Colonic mucosa (tissue), 4 donors: ENCODE results near the gene CEP128. TPM values are rescaled to one million over a fixed set of nuclear protein-coding genes. Genes with fewer than 3 reads are reported as not detected.

ENCODE experiments used
- DNase-seq: peaks from one replicate; pipeline ENCODE4 v3.0.0-alpha.2; 2020
- H3K27ac ChIP-seq: fragments of 200-600 bp; one replicate; pipeline ENCODE4 v1.8.0; 2021
- H3K27me3 ChIP-seq: fragments of 200-600 bp; one replicate; pipeline ENCODE4 v1.8.0; 2021
- H3K36me3 ChIP-seq: fragments of 200-600 bp; one replicate; pipeline ENCODE4 v1.8.0; 2021
- H3K4me1 ChIP-seq: fragments of 200-600 bp; one replicate; pipeline ENCODE4 v1.8.0; 2021; ENCODE audit warnings: mild to moderate bottlenecking
- H3K4me3 ChIP-seq: fragments of 200-600 bp; one replicate; pipeline ENCODE4 v1.8.0; 2021
- H3K9ac ChIP-seq, 2 donors: one replicate each; pipeline ENCODE4 v1.7.0; 2013; ENCODE audit warnings: control low read depth in 2 of 2, low read depth in 2 of 2, low read length in 2 of 2
- H3K9me3 ChIP-seq: fragments of 200-600 bp; one replicate; pipeline ENCODE4 v1.8.0; 2021
- intact Hi-C: fragments of 100-400 bp; cut with DNase I; formaldehyde crosslinking; loops from one replicate; pipeline ENCODE4 v1.14.1; 2022
- total RNA-seq, 2 donors: library from RNA; stranded (reverse); fragmentation: NEBNext Ultra II Directional in 1 of 2; extraction: Animal tissue kit (Norgen Biotek cat#: 25700) in 1 of 2; gene quantifications; one replicate each; pipeline ENCODE4 v1.2.1, GENCODE V29; 2021
- TF ChIP-seq, protein P1 (sequence below): fragments of 200-600 bp; IDR thresholded peaks from one replicate; pipeline ENCODE4 v1.8.0; 2022; ENCODE audit warnings: antibody characterized with exemption, mild to moderate bottlenecking
- donor health status: healthy.
- donor health status: DM: no; HTN: no; CAD: no.
- donor health status: DM: no; HTN: no; CAD: no.

Gene CEP128
- total RNA-seq, 2 donors from 2014 or later, result 4.4 to 11.6 TPM

DNA sequence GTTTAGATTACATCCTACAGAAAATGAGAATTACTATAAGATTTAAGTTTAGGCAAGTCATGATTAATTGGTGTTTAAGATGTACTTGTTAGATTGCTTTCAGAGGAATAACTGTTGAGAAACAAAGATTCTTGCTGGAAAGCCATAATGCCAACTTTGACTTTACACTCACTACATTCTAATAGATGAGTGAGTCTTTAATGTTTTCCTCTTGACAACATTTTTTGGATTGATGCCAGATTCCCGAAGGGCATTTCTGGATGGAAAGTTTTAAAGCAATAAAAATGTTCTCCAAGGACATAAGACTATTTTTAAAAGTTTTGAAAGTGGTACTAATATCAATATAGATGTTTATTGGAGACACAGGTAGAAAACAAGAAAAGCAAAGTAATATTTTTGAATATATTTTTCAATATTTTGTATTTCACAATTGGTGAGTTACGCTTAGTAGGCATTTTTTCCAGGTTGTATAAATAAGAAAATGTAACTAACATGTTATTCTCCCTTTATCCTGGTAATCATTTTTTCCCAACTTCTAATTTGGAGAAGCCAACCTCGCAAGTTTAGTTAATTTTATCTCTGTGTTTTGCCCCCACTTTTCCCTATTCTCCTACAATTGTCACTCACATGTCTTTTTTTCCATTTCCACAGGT, 307.3 kb downstream of the CEP128 start:
- TF ChIP-seq, protein P1, sequence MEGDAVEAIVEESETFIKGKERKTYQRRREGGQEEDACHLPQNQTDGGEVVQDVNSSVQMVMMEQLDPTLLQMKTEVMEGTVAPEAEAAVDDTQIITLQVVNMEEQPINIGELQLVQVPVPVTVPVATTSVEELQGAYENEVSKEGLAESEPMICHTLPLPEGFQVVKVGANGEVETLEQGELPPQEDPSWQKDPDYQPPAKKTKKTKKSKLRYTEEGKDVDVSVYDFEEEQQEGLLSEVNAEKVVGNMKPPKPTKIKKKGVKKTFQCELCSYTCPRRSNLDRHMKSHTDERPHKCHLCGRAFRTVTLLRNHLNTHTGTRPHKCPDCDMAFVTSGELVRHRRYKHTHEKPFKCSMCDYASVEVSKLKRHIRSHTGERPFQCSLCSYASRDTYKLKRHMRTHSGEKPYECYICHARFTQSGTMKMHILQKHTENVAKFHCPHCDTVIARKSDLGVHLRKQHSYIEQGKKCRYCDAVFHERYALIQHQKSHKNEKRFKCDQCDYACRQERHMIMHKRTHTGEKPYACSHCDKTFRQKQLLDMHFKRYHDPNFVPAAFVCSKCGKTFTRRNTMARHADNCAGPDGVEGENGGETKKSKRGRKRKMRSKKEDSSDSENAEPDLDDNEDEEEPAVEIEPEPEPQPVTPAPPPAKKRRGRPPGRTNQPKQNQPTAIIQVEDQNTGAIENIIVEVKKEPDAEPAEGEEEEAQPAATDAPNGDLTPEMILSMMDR, result no peak
- no peaks in the 10 kb centered on the region for H3K4me1 ChIP-seq
- intact Hi-C loops, result no loop called here
- no peak for DNase-seq
- no peaks in the 10 kb centered on the region for H3K27me3 ChIP-seq
- H3K36me3 ChIP-seq, result no peaks in the 10 kb centered on the region
- no peak overlapping the region for H3K4me3 ChIP-seq
- H3K9me3 ChIP-seq, result no peaks in the 10 kb centered on the region
- no peak overlapping the region for H3K27ac ChIP-seq
- H3K9ac ChIP-seq, result no peak overlapping the region

DNA sequence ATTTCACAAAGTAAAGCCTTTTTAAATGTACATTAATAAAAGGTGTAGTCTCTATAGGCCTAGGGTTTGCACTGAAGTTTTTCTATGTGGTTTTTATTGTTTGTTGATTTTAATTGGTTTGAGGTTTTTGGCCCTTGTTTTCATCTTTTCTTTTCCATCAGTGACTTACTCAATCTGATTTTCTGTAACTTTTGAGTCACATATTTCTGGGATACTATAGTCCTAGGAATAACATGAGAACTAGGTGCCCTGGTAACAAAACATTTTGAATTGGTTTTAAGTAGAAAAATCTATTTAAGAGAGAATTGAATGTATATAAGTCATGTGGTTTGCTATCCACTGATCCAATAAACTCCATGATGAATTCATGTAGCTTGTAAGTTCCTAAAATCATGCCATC, 311.9 kb downstream of the CEP128 start:
- intact Hi-C loops, result no loop called here
- no peaks in the 10 kb centered on the region for H3K4me1 ChIP-seq
- TF ChIP-seq, protein P1, result no peak
- H3K36me3 ChIP-seq, result no peaks in the 10 kb centered on the region
- H3K27ac ChIP-seq, result no peak overlapping the region
- H3K4me3 ChIP-seq, result no peak overlapping the region
- no peaks in the 10 kb centered on the region for H3K27me3 ChIP-seq
- no peak for DNase-seq
- H3K9ac ChIP-seq, result no peak overlapping the region
- no peaks in the 10 kb centered on the region for H3K9me3 ChIP-seq

DNA sequence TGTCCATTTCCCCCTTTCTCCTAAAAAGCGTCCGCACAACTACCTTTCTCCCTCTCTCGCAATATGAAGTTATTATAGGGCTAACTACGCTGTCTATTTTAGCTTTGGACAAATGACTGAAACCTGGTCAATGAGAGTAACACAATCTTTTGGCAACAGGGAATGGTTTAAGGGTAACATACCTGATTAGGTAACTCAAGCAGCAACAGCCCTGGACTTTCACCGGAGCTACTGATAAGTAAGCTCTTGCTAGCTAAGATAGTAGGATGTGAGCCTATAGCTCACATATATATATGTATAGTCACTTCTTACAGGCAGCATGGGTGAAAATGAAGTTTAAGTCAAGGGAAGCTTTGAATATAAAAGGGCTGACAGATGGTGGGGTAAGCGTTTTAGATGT, 313.0 kb downstream of the CEP128 start:
- TF ChIP-seq, protein P1, result no peak
- no peak overlapping the region for H3K27ac ChIP-seq
- no peaks in the 10 kb centered on the region for H3K9me3 ChIP-seq
- intact Hi-C loops, result no loop called here
- DNase-seq, result no peak
- H3K9ac ChIP-seq, result no peak overlapping the region
- no peaks in the 10 kb centered on the region for H3K4me1 ChIP-seq
- no peaks in the 10 kb centered on the region for H3K36me3 ChIP-seq
- no peaks in the 10 kb centered on the region for H3K27me3 ChIP-seq
- no peak overlapping the region for H3K4me3 ChIP-seq

DNA sequence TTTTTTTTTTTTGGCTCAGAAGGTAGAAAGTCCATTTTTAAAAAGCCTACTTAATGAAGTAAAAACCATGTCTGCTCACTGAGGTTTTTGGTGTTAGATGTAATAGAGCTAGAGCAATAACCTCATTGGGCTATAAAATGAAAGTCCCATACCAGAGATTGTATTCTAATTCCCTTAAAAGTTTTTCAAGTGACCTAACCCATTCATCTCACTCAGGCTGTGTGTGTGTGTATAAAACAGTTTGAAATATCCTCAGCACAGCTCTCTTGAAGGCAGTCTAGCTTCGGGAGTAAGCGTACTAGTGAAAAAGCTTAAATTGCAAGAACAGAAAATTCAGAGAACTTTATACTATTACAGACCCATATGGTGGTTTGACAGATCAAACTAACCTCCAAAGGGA, 313.8 kb downstream of the CEP128 start:
- H3K9ac ChIP-seq, result no peak overlapping the region
- H3K4me1 ChIP-seq, result no peaks in the 10 kb centered on the region
- intact Hi-C loops, result no loop called here
- H3K27ac ChIP-seq, result no peak overlapping the region
- DNase-seq, result no peak
- H3K9me3 ChIP-seq, result no peaks in the 10 kb centered on the region
- no peaks in the 10 kb centered on the region for H3K36me3 ChIP-seq
- no peak overlapping the region for H3K4me3 ChIP-seq
- no peaks in the 10 kb centered on the region for H3K27me3 ChIP-seq
- TF ChIP-seq, protein P1, result no peak

DNA sequence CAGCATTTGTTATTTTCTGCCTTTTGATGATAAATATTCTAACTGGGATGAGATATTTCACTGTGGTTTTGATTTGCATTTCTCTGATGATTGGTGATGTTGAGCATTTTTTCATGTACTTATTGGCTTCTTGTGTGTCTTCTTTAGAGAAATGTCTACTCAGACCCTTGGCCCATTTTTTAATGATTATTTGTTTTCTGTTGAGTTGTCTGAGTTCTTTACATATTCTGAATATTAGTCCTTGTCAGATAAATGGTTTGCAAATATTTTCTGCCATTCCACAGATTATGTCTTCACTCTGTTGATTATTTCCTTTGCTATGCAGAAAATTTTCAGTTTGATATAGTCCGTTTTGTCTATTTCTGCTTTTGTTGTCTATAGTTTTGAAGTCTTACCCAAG, 317.0 kb downstream of the CEP128 start:
- no peak overlapping the region for H3K9ac ChIP-seq
- no peak for DNase-seq
- no peaks in the 10 kb centered on the region for H3K27me3 ChIP-seq
- intact Hi-C loops, result no loop called here
- no peak overlapping the region for H3K4me3 ChIP-seq
- H3K9me3 ChIP-seq, result no peaks in the 10 kb centered on the region
- H3K36me3 ChIP-seq, result no peaks in the 10 kb centered on the region
- TF ChIP-seq, protein P1, result no peak
- no peak overlapping the region for H3K27ac ChIP-seq
- H3K4me1 ChIP-seq, result no peaks in the 10 kb centered on the region
